Activated T-cell treated with anti-CD3 and anti-CD28 coated beads for 1 hour (primary cell): Measurements from ENCODE around the gene DPP10.
"Not testable (repeated sequence)": the region's sequence is repeated elsewhere in the genome, so short reads cannot be mapped to it uniquely, and the experiment has no call there.

Source experiments
- DNase-seq: peaks from one replicate; pipeline ENCODE4 v3.0.0-alpha.2; 2020; ENCODE audit warnings: low read depth

DPP10 gene

GRCh38 chr2:114724454-114724853 lies 282.0 kb downstream of the DPP10 start:
- DNase-seq: no peak

- no peak for DNase-seq
Measured at GRCh38 chr2:114727012-114727411, 284.6 kb downstream of the DPP10 start.

- DNase-seq: no peak
Measured at GRCh38 chr2:114728372-114728771, 285.9 kb downstream of the DPP10 start.

GRCh38 chr2:114729026-114729425 lies 286.6 kb downstream of the DPP10 start:
- DNase-seq: no peak

GRCh38 chr2:114735126-114735525 lies 292.7 kb downstream of the DPP10 start:
- no peak for DNase-seq

- DNase-seq: no peak
Measured at GRCh38 chr2:114742245-114742644, 299.8 kb downstream of the DPP10 start.

- no peak for DNase-seq
Measured at GRCh38 chr2:114745700-114746099, 303.3 kb downstream of the DPP10 start.

GRCh38 chr2:114748175-114748574 lies 305.7 kb downstream of the DPP10 start:
- not testable (repeated sequence) for DNase-seq

GRCh38 chr2:114752425-114752824 lies 310.0 kb downstream of the DPP10 start:
- no peak for DNase-seq

GRCh38 chr2:114753145-114753544 lies 310.7 kb downstream of the DPP10 start:
- no peak for DNase-seq

GRCh38 chr2:114754907-114755563 lies 312.6 kb downstream of the DPP10 start:
- DNase-seq: no peak

- no peak for DNase-seq
Measured at GRCh38 chr2:114762376-114762775, 319.9 kb downstream of the DPP10 start.

- DNase-seq: no peak
Measured at GRCh38 chr2:114762986-114763385, 320.5 kb downstream of the DPP10 start.

- no peak for DNase-seq
Measured at GRCh38 chr2:114769110-114769509, 326.7 kb downstream of the DPP10 start.

- no peak for DNase-seq
Measured at GRCh38 chr2:114769991-114770390, 327.6 kb downstream of the DPP10 start.

- DNase-seq: no peak
Measured at GRCh38 chr2:114784046-114784445, 341.6 kb downstream of the DPP10 start.

GRCh38 chr2:114784890-114785583 lies 342.6 kb downstream of the DPP10 start:
- no peak for DNase-seq

- no peak for DNase-seq
Measured at GRCh38 chr2:114786901-114787300, 344.5 kb downstream of the DPP10 start.

GRCh38 chr2:114787486-114787885 lies 345.0 kb downstream of the DPP10 start:
- no peak for DNase-seq

- no peak for DNase-seq
Measured at GRCh38 chr2:114789989-114790388, 347.5 kb downstream of the DPP10 start.

GRCh38 chr2:114797540-114797939 lies 355.1 kb downstream of the DPP10 start:
- no peak for DNase-seq

- DNase-seq: no peak
Measured at GRCh38 chr2:114797942-114798341, 355.5 kb downstream of the DPP10 start.

- DNase-seq: no peak
Measured at GRCh38 chr2:114800371-114800770, 357.9 kb downstream of the DPP10 start.

GRCh38 chr2:114805195-114805594 lies 362.8 kb downstream of the DPP10 start:
- no peak for DNase-seq
